Measurements from ENCODE around the gene FCN1.

DNA sequence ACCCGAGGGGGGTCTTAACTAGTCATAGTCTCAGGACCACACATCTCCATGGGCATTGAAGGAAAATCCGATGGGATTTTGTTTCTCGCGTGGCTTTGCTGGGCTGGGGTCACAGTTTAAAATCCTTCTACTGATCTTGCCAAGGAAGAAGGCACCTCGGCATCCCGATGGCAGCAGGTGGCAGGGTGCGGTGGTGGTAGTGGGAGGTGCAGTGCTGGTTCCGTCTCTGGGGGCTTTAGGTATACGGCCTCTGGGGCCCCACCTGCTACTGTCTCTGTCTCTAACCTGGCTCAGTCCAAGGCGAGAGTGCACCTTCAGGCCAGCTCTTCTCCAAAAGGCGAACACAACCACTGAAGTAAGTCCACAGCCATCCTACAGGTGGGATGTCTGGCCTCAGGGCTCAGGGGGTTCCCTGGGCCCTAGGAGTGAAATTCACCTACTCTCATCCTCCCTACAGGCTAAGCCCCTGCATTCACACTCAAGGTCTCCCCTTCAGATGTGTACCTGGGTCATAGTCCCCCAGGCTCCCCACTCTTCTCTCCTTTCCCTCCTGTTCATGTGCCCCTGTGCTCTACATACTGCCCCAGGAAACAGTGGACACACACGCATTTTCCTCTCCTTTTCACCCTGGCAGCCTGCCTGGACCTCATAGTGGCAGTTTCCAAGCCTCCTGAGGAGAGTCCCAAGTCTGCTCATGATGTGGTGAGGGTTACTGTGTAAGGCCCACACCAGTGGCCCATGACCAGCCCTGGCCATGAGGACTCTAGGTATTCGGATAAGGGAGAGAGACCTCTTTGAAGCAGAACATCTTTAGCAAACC is 37.8 kb downstream of the FCN1 start:
- TF ChIP-seq, protein P1, sequence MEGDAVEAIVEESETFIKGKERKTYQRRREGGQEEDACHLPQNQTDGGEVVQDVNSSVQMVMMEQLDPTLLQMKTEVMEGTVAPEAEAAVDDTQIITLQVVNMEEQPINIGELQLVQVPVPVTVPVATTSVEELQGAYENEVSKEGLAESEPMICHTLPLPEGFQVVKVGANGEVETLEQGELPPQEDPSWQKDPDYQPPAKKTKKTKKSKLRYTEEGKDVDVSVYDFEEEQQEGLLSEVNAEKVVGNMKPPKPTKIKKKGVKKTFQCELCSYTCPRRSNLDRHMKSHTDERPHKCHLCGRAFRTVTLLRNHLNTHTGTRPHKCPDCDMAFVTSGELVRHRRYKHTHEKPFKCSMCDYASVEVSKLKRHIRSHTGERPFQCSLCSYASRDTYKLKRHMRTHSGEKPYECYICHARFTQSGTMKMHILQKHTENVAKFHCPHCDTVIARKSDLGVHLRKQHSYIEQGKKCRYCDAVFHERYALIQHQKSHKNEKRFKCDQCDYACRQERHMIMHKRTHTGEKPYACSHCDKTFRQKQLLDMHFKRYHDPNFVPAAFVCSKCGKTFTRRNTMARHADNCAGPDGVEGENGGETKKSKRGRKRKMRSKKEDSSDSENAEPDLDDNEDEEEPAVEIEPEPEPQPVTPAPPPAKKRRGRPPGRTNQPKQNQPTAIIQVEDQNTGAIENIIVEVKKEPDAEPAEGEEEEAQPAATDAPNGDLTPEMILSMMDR (IDR thresholded peaks at IDR 0.05), result no peak
- no peak for TF ChIP-seq POLR2A (IDR thresholded peaks at IDR 0.05)
- no peak for TF ChIP-seq EP300 (IDR thresholded peaks at IDR 0.05; ENCODE audit: low read depth)
